WTC11 (cell line): ENCODE results near the gene ATP9B. TPM values are rescaled to one million over a fixed set of nuclear protein-coding genes. Genes with fewer than 3 reads are reported as not detected.

ENCODE experiments used
- ATAC-seq: fragments of 200-7000 bp; cut with Tn5 transposase; 2 replicates; pipeline ENCODE4 v1.10.0; 2021; ENCODE audit warnings: mild to moderate bottlenecking, moderate library complexity
- CTCF ChIA-PET: fragments of 300-600 bp; sonication (Branson Sonifier 250); formaldehyde crosslinking; loops from one replicate; lab custom pipeline; 2021; ENCODE audit warnings: antibody characterized with exemption; lab: Charles Lee
- POLR2A ChIA-PET: fragments of 350-600 bp; sonication (Branson Sonifier 250); formaldehyde crosslinking; loops from one replicate; lab custom pipeline; 2021; ENCODE audit warnings: antibody characterized with exemption; lab: Charles Lee
- DNase-seq: peaks from one replicate; pipeline ENCODE4 v3.0.0; 2021; ENCODE audit warnings: low spot score
- H3K27ac Mint-ChIP-seq: 2 replicates; pipeline ENCODE4 v1.8.0; 2021; ENCODE audit warnings: mixed read lengths
- H3K27me3 Mint-ChIP-seq: 2 replicates; pipeline ENCODE4 v1.8.0; 2021; ENCODE audit warnings: low read depth, mild to moderate bottlenecking, moderate library complexity, mixed read lengths
- H3K36me3 Mint-ChIP-seq: 2 replicates; pipeline ENCODE4 v1.8.0; 2021; ENCODE audit warnings: mixed read lengths
- H3K4me1 Mint-ChIP-seq: 2 replicates; pipeline ENCODE4 v1.8.0; 2022; ENCODE audit warnings: mixed read lengths
- H3K4me3 Mint-ChIP-seq: 2 replicates; pipeline ENCODE4 v1.8.0; 2021; ENCODE audit warnings: mild to moderate bottlenecking, moderate library complexity, mixed read lengths
- H3K9me3 Mint-ChIP-seq: 2 replicates; pipeline ENCODE4 v1.8.0; 2021; ENCODE audit warnings: mixed read lengths
- MXD4 ChIP-seq: fragments of 250-450 bp; sonication (Bioruptor Pico); IDR thresholded peaks from 2 replicates; pipeline ENCODE4 v1.8.0; 2021; ENCODE audit warnings: mild to moderate bottlenecking, moderate library complexity, borderline replicate concordance
- ZBTB21 ChIP-seq: sonication (generic); formaldehyde crosslinking; IDR thresholded peaks from 2 replicates; pipeline ENCODE4 v1.8.1; 2023; ENCODE audit warnings: mild to moderate bottlenecking, missing genetic modification reagents, borderline replicate concordance
- total RNA-seq: library from RNA; stranded (reverse); gene quantifications from 3 replicates; pipeline ENCODE4 v1.2.3, GENCODE V29; 2021
- TF ChIP-seq, protein P1 (sequence below): sonication (generic); formaldehyde crosslinking; IDR thresholded peaks from 2 replicates; pipeline ENCODE4 v1.8.0; 2023; ENCODE audit warnings: missing genetic modification reagents, mild to moderate bottlenecking, borderline replicate concordance
- TF ChIP-seq, protein P2 (sequence below): fragments of 250-450 bp; sonication (Bioruptor Pico); IDR thresholded peaks from 2 replicates; pipeline ENCODE4 v1.9.0; 2021; ENCODE audit warnings: mild to moderate bottlenecking
- TF ChIP-seq, protein P3 (sequence below): fragments of 250-450 bp; sonication (Bioruptor Pico); IDR thresholded peaks from 2 replicates; pipeline ENCODE4 v2.1.2; 2022; ENCODE audit warnings: mild to moderate bottlenecking, moderate library complexity
- TF ChIP-seq, protein P4 (sequence below): fragments of 200-600 bp; IDR thresholded peaks from 2 replicates; pipeline ENCODE4 v1.8.0; 2022; ENCODE audit warnings: antibody characterized with exemption

The ATP9B gene
- total RNA-seq, 1 experiment from 2014 or later = 19.0 TPM

DNA sequence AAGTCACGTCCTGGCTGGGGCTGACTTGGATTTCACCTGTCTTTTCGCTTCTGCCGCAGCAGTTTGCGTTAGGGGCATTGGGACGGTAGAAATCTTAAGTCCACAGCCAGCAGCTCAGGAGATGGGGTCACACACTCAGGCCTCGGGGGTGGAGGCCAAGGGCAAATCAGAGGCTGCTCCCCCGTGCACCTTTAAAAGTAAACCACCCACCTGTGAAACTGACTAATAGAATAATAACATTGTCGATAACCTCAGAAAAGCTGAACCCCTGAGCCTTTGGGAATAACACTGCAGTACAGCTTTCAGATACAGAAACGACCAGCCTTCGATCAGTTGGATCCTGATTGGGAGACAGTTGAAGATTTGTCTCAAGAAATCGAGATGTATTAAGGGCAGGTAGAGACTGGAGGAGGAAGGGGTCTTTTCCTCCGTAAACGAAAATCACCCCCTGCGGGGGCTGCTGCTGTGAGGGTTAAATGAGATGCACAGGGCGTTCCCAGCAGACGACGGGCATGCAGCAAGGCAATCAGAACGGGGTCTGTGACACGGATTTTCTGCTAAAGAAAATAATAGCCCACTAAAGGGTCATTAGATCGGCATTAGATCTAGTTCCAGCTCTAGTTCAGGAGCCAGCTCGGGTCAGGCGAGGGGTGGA, 310.2 kb downstream of the ATP9B start (continued):
- TF ChIP-seq, protein P1, sequence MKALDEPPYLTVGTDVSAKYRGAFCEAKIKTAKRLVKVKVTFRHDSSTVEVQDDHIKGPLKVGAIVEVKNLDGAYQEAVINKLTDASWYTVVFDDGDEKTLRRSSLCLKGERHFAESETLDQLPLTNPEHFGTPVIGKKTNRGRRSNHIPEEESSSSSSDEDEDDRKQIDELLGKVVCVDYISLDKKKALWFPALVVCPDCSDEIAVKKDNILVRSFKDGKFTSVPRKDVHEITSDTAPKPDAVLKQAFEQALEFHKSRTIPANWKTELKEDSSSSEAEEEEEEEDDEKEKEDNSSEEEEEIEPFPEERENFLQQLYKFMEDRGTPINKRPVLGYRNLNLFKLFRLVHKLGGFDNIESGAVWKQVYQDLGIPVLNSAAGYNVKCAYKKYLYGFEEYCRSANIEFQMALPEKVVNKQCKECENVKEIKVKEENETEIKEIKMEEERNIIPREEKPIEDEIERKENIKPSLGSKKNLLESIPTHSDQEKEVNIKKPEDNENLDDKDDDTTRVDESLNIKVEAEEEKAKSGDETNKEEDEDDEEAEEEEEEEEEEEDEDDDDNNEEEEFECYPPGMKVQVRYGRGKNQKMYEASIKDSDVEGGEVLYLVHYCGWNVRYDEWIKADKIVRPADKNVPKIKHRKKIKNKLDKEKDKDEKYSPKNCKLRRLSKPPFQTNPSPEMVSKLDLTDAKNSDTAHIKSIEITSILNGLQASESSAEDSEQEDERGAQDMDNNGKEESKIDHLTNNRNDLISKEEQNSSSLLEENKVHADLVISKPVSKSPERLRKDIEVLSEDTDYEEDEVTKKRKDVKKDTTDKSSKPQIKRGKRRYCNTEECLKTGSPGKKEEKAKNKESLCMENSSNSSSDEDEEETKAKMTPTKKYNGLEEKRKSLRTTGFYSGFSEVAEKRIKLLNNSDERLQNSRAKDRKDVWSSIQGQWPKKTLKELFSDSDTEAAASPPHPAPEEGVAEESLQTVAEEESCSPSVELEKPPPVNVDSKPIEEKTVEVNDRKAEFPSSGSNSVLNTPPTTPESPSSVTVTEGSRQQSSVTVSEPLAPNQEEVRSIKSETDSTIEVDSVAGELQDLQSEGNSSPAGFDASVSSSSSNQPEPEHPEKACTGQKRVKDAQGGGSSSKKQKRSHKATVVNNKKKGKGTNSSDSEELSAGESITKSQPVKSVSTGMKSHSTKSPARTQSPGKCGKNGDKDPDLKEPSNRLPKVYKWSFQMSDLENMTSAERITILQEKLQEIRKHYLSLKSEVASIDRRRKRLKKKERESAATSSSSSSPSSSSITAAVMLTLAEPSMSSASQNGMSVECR (CRISPR knock-in tag) = no peak

DNA sequence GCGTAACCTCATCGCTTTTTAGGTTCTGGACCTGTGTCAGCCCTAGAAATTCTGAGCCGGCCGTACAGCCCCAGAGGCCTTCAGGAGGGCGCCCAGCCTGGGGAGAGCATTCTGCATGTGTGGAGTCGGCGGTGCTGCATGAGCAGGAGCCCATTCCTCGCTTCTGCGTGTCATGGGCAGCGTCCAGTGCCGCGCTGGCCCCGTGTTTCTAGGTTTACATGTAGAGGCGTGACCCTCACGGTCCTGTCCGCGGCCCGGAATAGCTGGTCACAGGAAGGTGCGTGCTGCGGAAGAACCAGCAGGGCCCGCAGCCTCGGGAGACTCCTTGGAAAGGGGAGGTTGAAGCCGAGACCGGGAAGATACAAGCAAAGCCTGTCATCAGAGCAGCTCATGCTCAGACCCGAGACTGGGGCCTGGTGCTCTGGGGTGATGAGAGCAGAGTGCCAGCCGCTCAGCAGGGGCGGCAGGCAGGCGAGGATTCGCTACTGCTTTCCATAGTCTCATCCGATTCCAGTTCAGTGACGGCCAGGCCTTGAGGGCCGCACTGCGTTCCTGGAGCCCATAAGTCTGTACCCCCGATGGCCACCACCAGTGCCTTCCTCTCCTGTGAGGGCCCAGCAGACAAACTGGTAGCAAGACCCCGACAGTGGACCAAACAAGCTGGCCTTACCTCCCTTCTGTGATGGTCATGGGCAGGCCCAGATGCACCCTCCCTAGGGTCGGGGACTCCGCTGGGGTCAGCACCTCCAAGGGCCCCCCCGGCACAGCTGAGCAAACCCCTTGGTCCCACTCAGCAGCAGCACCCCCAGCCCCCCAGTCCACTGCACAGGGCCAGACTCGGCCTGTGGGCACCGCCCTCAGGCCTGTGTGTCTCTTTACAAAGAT, 311.0 kb downstream of the ATP9B start:
- Mint-ChIP-seq H3K27ac (no peak overlapping the region), H3K4me1 (peaks cover 11% of the 10 kb centered on the region), H3K9me3 (no peaks in the 10 kb centered on the region), H3K4me3 (no peak overlapping the region), H3K27me3 (0 out of 2 replicates have a peak, but pooled peaks cover 4% of the 10 kb centered on the region), H3K36me3 (peaks cover 4% of the 10 kb centered on the region; the same call in 1 of the 2 replicates)
- ChIA-PET POLR2A (no interaction called here), CTCF (interaction anchor here (0.5 to 2.3 kb wide), 19 partner anchors 11 to 265 kb away, joined by 3 to 13 read pairs (median 3); partner anchors contain the start of gene NFATC1)
- no peak for DNase-seq
- no peak for ATAC-seq
- TF ChIP-seq, protein P2, sequence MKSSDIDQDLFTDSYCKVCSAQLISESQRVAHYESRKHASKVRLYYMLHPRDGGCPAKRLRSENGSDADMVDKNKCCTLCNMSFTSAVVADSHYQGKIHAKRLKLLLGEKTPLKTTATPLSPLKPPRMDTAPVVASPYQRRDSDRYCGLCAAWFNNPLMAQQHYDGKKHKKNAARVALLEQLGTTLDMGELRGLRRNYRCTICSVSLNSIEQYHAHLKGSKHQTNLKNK (CRISPR knock-in tag) = no peak

DNA sequence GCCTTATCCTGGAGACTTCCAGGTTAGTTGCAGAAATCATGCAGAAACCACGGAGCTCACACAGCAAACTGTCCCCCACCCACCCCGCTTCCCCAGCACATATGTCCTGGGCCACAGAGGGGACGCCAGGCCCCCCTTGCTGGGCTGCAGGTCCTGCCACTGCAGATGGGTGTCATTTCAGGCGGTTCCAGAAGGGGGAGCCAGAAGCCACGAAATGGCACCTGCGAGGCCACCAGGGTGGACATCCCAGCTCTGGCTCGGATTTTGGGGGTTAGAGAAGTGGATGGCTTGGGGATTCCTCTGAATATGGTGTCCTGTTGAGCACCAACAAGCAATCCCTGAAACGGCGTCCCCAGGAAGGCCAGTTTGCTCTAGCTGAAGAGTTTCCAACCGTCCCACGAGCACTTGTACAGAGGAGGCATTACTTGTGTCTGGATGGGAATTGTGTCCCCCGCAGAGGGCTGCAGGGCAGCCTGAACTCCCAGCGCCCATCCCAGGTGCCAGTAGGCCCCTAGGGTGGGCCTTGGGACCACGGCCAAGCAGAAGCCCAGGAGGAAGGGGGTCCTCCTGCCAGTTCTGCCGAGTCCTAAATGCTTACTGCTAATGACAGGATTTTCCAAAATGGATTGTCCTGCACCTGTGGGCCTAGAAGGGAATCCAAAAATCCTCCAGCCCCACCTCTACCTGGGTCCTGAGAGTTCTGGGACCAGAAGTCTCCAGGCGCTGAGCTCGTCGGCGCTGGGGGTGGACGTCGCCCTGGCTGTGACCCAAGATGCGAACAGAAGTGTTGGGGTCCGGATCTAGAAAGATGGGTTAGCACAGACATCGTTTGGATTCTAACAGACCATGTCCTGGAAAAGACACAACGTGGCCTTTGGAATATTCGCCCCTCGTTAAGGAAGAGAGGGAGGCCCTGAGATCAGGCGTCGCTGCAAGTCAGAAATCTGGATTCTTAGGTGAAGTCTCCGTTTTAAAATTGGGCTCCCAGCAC, 311.9 kb downstream of the ATP9B start:
- H3K4me1 Mint-ChIP-seq = peaks cover 11% of the 10 kb centered on the region
- ATAC-seq (peak; percentile 65), DNase-seq (peak; percentile 91)
- peaks cover 4% of the 10 kb centered on the region; the same call in 1 of the 2 replicates for H3K36me3 Mint-ChIP-seq
- H3K27ac Mint-ChIP-seq = no peak overlapping the region
- no peaks in the 10 kb centered on the region for H3K9me3 Mint-ChIP-seq
- ChIA-PET CTCF (interaction anchor here (0.5 to 2.3 kb wide), 18 partner anchors 10 to 417 kb away, joined by 3 to 13 read pairs (median 4); partner anchors contain the start of genes KCNG2 and NFATC1), POLR2A (no interaction called here)
- 0 out of 2 replicates have a peak, but pooled peaks cover 4% of the 10 kb centered on the region for H3K27me3 Mint-ChIP-seq
- TF ChIP-seq MXD4 (CRISPR knock-in tag) (no peak), ZBTB21 (CRISPR knock-in tag) (0 out of 2 replicates have a peak, but pooled peaks have one; percentile 20)
- TF ChIP-seq, protein P3, sequence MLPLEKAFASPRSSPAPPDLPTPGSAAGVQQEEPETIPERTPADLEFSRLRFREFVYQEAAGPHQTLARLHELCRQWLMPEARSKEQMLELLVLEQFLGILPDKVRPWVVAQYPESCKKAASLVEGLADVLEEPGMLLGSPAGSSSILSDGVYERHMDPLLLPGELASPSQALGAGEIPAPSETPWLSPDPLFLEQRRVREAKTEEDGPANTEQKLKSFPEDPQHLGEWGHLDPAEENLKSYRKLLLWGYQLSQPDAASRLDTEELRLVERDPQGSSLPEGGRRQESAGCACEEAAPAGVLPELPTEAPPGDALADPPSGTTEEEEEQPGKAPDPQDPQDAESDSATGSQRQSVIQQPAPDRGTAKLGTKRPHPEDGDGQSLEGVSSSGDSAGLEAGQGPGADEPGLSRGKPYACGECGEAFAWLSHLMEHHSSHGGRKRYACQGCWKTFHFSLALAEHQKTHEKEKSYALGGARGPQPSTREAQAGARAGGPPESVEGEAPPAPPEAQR (CRISPR knock-in tag) = no peak
- TF ChIP-seq, protein P4, sequence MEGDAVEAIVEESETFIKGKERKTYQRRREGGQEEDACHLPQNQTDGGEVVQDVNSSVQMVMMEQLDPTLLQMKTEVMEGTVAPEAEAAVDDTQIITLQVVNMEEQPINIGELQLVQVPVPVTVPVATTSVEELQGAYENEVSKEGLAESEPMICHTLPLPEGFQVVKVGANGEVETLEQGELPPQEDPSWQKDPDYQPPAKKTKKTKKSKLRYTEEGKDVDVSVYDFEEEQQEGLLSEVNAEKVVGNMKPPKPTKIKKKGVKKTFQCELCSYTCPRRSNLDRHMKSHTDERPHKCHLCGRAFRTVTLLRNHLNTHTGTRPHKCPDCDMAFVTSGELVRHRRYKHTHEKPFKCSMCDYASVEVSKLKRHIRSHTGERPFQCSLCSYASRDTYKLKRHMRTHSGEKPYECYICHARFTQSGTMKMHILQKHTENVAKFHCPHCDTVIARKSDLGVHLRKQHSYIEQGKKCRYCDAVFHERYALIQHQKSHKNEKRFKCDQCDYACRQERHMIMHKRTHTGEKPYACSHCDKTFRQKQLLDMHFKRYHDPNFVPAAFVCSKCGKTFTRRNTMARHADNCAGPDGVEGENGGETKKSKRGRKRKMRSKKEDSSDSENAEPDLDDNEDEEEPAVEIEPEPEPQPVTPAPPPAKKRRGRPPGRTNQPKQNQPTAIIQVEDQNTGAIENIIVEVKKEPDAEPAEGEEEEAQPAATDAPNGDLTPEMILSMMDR = peak; percentile 88
- H3K4me3 Mint-ChIP-seq = no peak overlapping the region
